H1 (cell line): ENCODE measurements around the gene SPOCD1. TPM values are rescaled to one million over a fixed set of nuclear protein-coding genes. Genes with fewer than 3 reads are reported as not detected.

ENCODE experiments used
- CTCF ChIA-PET: fragments of 300-600 bp; sonication (Branson Sonifier 250); formaldehyde crosslinking; loops from one replicate; lab custom pipeline; 2021; ENCODE audit not compliant: partially characterized antibody; lab: Charles Lee
- POLR2A ChIA-PET: fragments of 300-600 bp; sonication (Branson Sonifier 250); formaldehyde crosslinking; loops from one replicate; lab custom pipeline; 2021; ENCODE audit warnings: inconsistent platforms; ENCODE audit not compliant: partially characterized antibody; lab: Charles Lee
- DNase-seq, 2 experiments: peaks; one replicate each; pipeline versions ENCODE4 v3.0.0 to v3.0.0-alpha.2; 2010 to 2022; ENCODE audit warnings: low spot score in 2 of 2, low read depth in 1 of 2, mixed read lengths in 1 of 2
- FAIRE-seq: peaks from 2 replicates; lab custom pipeline; 2011; peaks lifted over from hg19 to GRCh38; lab: Jason Lieb, UNC
- H2AFZ ChIP-seq: 2 replicates; pipeline ENCODE4 v1.8.1; 2012; ENCODE audit warnings: low read length, inconsistent platforms
- H2AK5ac ChIP-seq: 2 replicates; pipeline ENCODE4 v1.6.1; 2013; ENCODE audit warnings: low read depth, low read length
- H2BK120ac ChIP-seq: replicated peaks from 2 replicates; pipeline ENCODE3; 2013; ENCODE audit warnings: low read depth, low read length, inconsistent platforms
- H2BK12ac ChIP-seq: 2 replicates; pipeline ENCODE4 v1.6.1; 2013; ENCODE audit warnings: low read depth, low read length
- H2BK15ac ChIP-seq: 2 replicates; pipeline ENCODE4 v1.6.1; 2013; ENCODE audit warnings: low read length
- H2BK20ac ChIP-seq: 2 replicates; pipeline ENCODE4 v1.6.1; 2013; ENCODE audit warnings: low read length
- H2BK5ac ChIP-seq: 2 replicates; pipeline ENCODE4 v1.6.1; 2013; ENCODE audit warnings: low read depth, low read length
- H3K14ac ChIP-seq: 2 replicates; pipeline ENCODE4 v1.6.1; 2013; ENCODE audit warnings: inconsistent platforms; ENCODE audit not compliant: insufficient read length
- H3K18ac ChIP-seq: 2 replicates; pipeline ENCODE4 v1.6.1; 2013; ENCODE audit warnings: low read length; ENCODE audit errors: extremely low read depth
- H3K23ac ChIP-seq: 2 replicates; pipeline ENCODE4 v1.6.1; 2013; ENCODE audit warnings: inconsistent platforms; ENCODE audit not compliant: insufficient read length
- H3K23me2 ChIP-seq: 2 replicates; pipeline ENCODE4 v1.6.1; 2013; ENCODE audit warnings: low read depth, low read length
- H3K27ac ChIP-seq: 2 replicates; pipeline ENCODE4 v1.6.1; 2011; ENCODE audit warnings: low read depth, low read length, inconsistent platforms
- H3K27me3 ChIP-seq, 4 experiments: replicated peaks in 1 of 4; 1 replicate in 1 of 4; 2 replicates in 3 of 4; pipeline versions ENCODE4 v1.6.1 to v1.8.1; 2011 to 2013; ENCODE audit warnings: low read length in 3 of 4, mild to moderate bottlenecking in 3 of 4, inconsistent platforms in 2 of 4, mixed read lengths in 2 of 4, moderate library complexity in 1 of 4; ENCODE audit not compliant: control insufficient read depth in 3 of 4, insufficient read depth in 3 of 4; ENCODE audit errors: extremely low read depth in 1 of 4
- H3K36me3 ChIP-seq, 4 experiments: 2 replicates each; pipeline versions ENCODE4 v1.6.1 to v1.8.1; 2011 to 2013; ENCODE audit warnings: mild to moderate bottlenecking in 4 of 4, low read length in 3 of 4, moderate library complexity in 2 of 4, control low read depth in 1 of 4, inconsistent platforms in 1 of 4; ENCODE audit not compliant: insufficient read depth in 4 of 4, control insufficient read depth in 2 of 4
- H3K4ac ChIP-seq: replicated peaks from 2 replicates; pipeline ENCODE3; 2013; ENCODE audit warnings: low read length, low read depth, mixed read lengths, inconsistent platforms; ENCODE audit not compliant: insufficient read length
- H3K4me1 ChIP-seq, 4 experiments: replicated peaks in 1 of 4; 1 replicate in 1 of 4; 2 replicates in 3 of 4; pipeline versions ENCODE4 v1.6.1 to v1.8.1; 2011 to 2013; ENCODE audit warnings: low read length in 3 of 4, inconsistent platforms in 2 of 4, mixed read lengths in 1 of 4; ENCODE audit not compliant: insufficient read depth in 4 of 4, control insufficient read depth in 3 of 4
- H3K4me2 ChIP-seq, 2 experiments: 2 replicates each; pipeline versions ENCODE4 v1.6.1 to v1.8.1; 2011 to 2013; ENCODE audit warnings: low read depth in 2 of 2, low read length in 2 of 2, control low read depth in 1 of 2, inconsistent platforms in 1 of 2, mild to moderate bottlenecking in 1 of 2; ENCODE audit not compliant: insufficient read depth in 1 of 2
- H3K4me3 ChIP-seq, 4 experiments: fragments of 200-600, 300-600 bp in 1 of 4; sonication (generic), shearing (Covaris generic), sonication (Bioruptor Twin) in 1 of 4; 2 replicates each; pipeline versions ENCODE4 v1.5.1 to v1.8.1; 2011 to 2016; ENCODE audit warnings: low read length in 4 of 4, low read depth in 3 of 4, control low read depth in 2 of 4, inconsistent platforms in 2 of 4, mild to moderate bottlenecking in 2 of 4, mixed read lengths in 1 of 4, moderate library complexity in 1 of 4; ENCODE audit not compliant: insufficient read depth in 2 of 4; ENCODE audit errors: extremely low read depth in 1 of 4
- H3K56ac ChIP-seq: replicated peaks from 2 replicates; pipeline ENCODE3; 2013; ENCODE audit warnings: low read depth, mild to moderate bottlenecking, mixed read lengths, low read length, inconsistent platforms; ENCODE audit not compliant: insufficient read length
- H3K79me1 ChIP-seq: 2 replicates; pipeline ENCODE4 v1.6.1; 2013; ENCODE audit warnings: low read depth, low read length, control low read depth
- H3K79me2 ChIP-seq, 2 experiments: 2 replicates each; pipeline versions ENCODE4 v1.6.1 to v1.8.1; 2012 to 2013; ENCODE audit warnings: low read length in 2 of 2, mild to moderate bottlenecking in 2 of 2, inconsistent platforms in 1 of 2; ENCODE audit not compliant: insufficient read depth in 2 of 2, control insufficient read depth in 1 of 2
- H3K9ac ChIP-seq, 4 experiments: replicated peaks in 1 of 4; 1 replicate in 1 of 4; 2 replicates in 3 of 4; pipeline versions ENCODE4 v1.6.1 to v1.8.1; 2011 to 2013; ENCODE audit warnings: low read depth in 3 of 4, low read length in 3 of 4, control low read depth in 2 of 4, mild to moderate bottlenecking in 2 of 4, moderate library complexity in 2 of 4, inconsistent platforms in 1 of 4; ENCODE audit errors: extremely low read depth in 1 of 4
- H3K9me3 ChIP-seq, 2 experiments: 2 replicates each; pipeline versions ENCODE4 v1.6.1 to v1.8.1; 2012 to 2013; ENCODE audit warnings: mild to moderate bottlenecking in 2 of 2, moderate library complexity in 2 of 2, control low read depth in 1 of 2, inconsistent platforms in 1 of 2, low read depth in 1 of 2, low read length in 1 of 2, mixed read lengths in 1 of 2; ENCODE audit not compliant: insufficient read depth in 2 of 2
- H4K20me1 ChIP-seq, 2 experiments: replicated peaks in 1 of 2; 2 replicates each; pipeline versions ENCODE3 to v1.8.1; 2011 to 2013; ENCODE audit warnings: inconsistent platforms in 2 of 2, low read length in 2 of 2, mild to moderate bottlenecking in 1 of 2; ENCODE audit not compliant: insufficient read depth in 2 of 2, control insufficient read depth in 1 of 2
- H4K5ac ChIP-seq: 2 replicates; pipeline ENCODE4 v1.6.1; 2013; ENCODE audit warnings: low read length, low read depth, mixed read lengths, inconsistent platforms; ENCODE audit not compliant: insufficient read length
- H4K8ac ChIP-seq: 2 replicates; pipeline ENCODE4 v1.8.0; 2013; ENCODE audit warnings: mild to moderate bottlenecking, moderate library complexity, low read length, inconsistent platforms; ENCODE audit not compliant: insufficient read depth; ENCODE audit errors: extremely low read depth
- H4K91ac ChIP-seq: replicated peaks from 2 replicates; pipeline ENCODE3; 2013; ENCODE audit warnings: low read length, mixed read lengths, inconsistent platforms; ENCODE audit not compliant: insufficient read length
- CEBPB ChIP-seq: IDR thresholded peaks from 2 replicates; pipeline ENCODE4 v1.6.1; 2012; ENCODE audit warnings: low read depth, low read length
- EZH2 ChIP-seq: fragments of 200-600 bp; sonication (generic); IDR thresholded peaks from 2 replicates; pipeline ENCODE4 v1.7.1; 2012; ENCODE audit warnings: low read depth, mild to moderate bottlenecking, moderate library complexity, low read length, inconsistent platforms; ENCODE audit not compliant: severe bottlenecking
- FOSL1 ChIP-seq: IDR thresholded peaks from 2 replicates; pipeline ENCODE4 v1.6.1; 2011; ENCODE audit warnings: mild to moderate bottlenecking, low read depth, low read length, moderate library complexity; ENCODE audit not compliant: insufficient read depth
- GTF2F1 ChIP-seq: IDR thresholded peaks from 2 replicates; pipeline ENCODE4 v1.6.1; 2012; ENCODE audit warnings: low read depth, low read length, improper control_type of control experiment, borderline replicate concordance
- HDAC2 ChIP-seq, 2 experiments: fragments of 300-600 bp in 1 of 2; sonication (generic) in 1 of 2; IDR thresholded peaks; 2 replicates each; pipeline ENCODE4 v1.6.1; 2011 to 2012; ENCODE audit warnings: low read depth in 2 of 2, low read length in 2 of 2, mild to moderate bottlenecking in 2 of 2, moderate library complexity in 2 of 2, borderline replicate concordance in 1 of 2, inconsistent platforms in 1 of 2
- JUND ChIP-seq: IDR thresholded peaks from 2 replicates; pipeline ENCODE4 v1.6.1; 2011; ENCODE audit warnings: mild to moderate bottlenecking, improper control_type of control experiment, low read length
- KDM5A ChIP-seq: fragments of 200-600 bp; IDR thresholded peaks from 2 replicates; pipeline ENCODE4 v1.7.1; 2012; ENCODE audit warnings: mild to moderate bottlenecking, low read length, inconsistent platforms, mixed read lengths
- MAX ChIP-seq: IDR thresholded peaks from 2 replicates; pipeline ENCODE4 v1.6.1; 2012; ENCODE audit warnings: inconsistent platforms
- SIRT6 ChIP-seq: IDR thresholded peaks from one replicate; pipeline ENCODE4 v1.7.1; 2012; ENCODE audit warnings: low read length, inconsistent platforms
- SP2 ChIP-seq: IDR thresholded peaks from 2 replicates; pipeline ENCODE4 v1.6.1; 2012; ENCODE audit warnings: mild to moderate bottlenecking, low read length, inconsistent platforms
- TAF1 ChIP-seq: IDR thresholded peaks from 2 replicates; pipeline ENCODE4 v1.6.1; 2011; ENCODE audit warnings: mild to moderate bottlenecking, low read depth, low read length
- TEAD4 ChIP-seq: IDR thresholded peaks from 2 replicates; pipeline ENCODE4 v1.6.1; 2012; ENCODE audit warnings: low read depth, low read length, inconsistent platforms, mixed read lengths
- ZNF274 ChIP-seq: IDR thresholded peaks from 2 replicates; pipeline ENCODE4 v1.7.0; 2012; ENCODE audit warnings: low read length, borderline replicate concordance; ENCODE audit errors: extremely low read depth
- WGBS, 2 experiments: shearing (Covaris generic) in 1 of 2; methylation state at CpG; one replicate each; pipeline versions ENCODE4 v1.1.6 to v1.1.7; 2013 to 2015; ENCODE audit warnings: low lambda C conversion rate in 2 of 2, mixed read lengths in 2 of 2, inconsistent platforms in 1 of 2, low coverage in 1 of 2, missing lambda C conversion rate in 1 of 2; ENCODE audit not compliant: insufficient replicate concordance in 2 of 2, insufficient coverage in 1 of 2, insufficient read length in 1 of 2; ENCODE audit errors: extremely low coverage in 1 of 2, missing lambda C conversion rate in 1 of 2; 5-methylcytosine and 5-hydroxymethylcytosine counted together
- polyA plus RNA-seq, 7 experiments: library from polyadenylated mRNA; depleted of rRNA in 3 of 7; stranded (reverse) in 5 of 7; unstranded in 2 of 7; fragments of >200 nt in 5 of 7; fragments of 200-250 nt in 2 of 7; gene quantifications; 1 replicate in 5 of 7; 2 replicates in 1 of 7; 4 replicates in 1 of 7; pipeline versions ENCODE4 v1.2.1 to v1.2.3, GENCODE V29; 2011 to 2013; ENCODE audit warnings: missing spikeins in 2 of 7, mixed read lengths in 2 of 7
- total RNA-seq: library from RNA; stranded (reverse); fragmentation: NEBNext Ultra II Directional; extraction: Animal tissue kit (Norgen Biotek cat#: 25700); gene quantifications from 2 replicates; pipeline ENCODE4 v1.2.1, GENCODE V29; 2021

The SPOCD1 gene
- total and polyA plus RNA-seq, 2 of the 8 experiments (the other 6 are each of a cell fraction or from before 2014, with no cell fraction given): 1.8 to 2.9 TPM

- Histone ChIP-seq H2BK5ac (peak overlapping the region; percentile 64), H3K9me3 (no peaks in the 10 kb centered on the region), H4K20me1 (peaks cover 0 to under 1% of the 10 kb centered on the region in 2 experiments), H3K4ac (no peak overlapping the region), H3K9ac (no peak overlapping the region), H3K79me2 (peaks cover 0 to under 1% of the 10 kb centered on the region in 2 experiments; a peak in 1 of 4 replicates), H4K8ac (no peak overlapping the region), H3K4me1 (peaks cover 6 to 23% (median 18%) of the 10 kb centered on the region in 4 experiments), H3K27me3 (no peaks in the 10 kb centered on the region), H2AFZ (no peak overlapping the region), H3K23ac (no peak overlapping the region), H3K23me2 (no peaks in the 10 kb centered on the region), H2BK15ac (no peak overlapping the region; the same call in 1 of the 2 replicates), H3K27ac (no peak overlapping the region), H4K5ac (no peak overlapping the region), H3K36me3 (no peaks in the 10 kb centered on the region), H4K91ac (no peak overlapping the region), H3K4me3 (no peak overlapping the region), H2BK20ac (no peak overlapping the region), H3K4me2 (no peak overlapping the region), H3K56ac (no peak overlapping the region), H3K79me1 (no peaks in the 10 kb centered on the region; the same call in none of the 2 replicates), H3K14ac (no peak overlapping the region), H2BK120ac (no peak overlapping the region), H2AK5ac (no peak overlapping the region), H2BK12ac (no peak overlapping the region; the same call in 1 of the 2 replicates), H3K18ac (no peak overlapping the region)
- no peak for DNase-seq
- WGBS, 2 experiments: 81% methylated on average over 7 of the region's 9 CpGs; no CpG with 5 or more reads in 1 of the 2 experiments
- ChIA-PET CTCF (interaction anchor here (1.0 to 4.2 kb wide), 11 partner anchors 8 to 90 kb away, joined by 3 to 26 read pairs (median 4); no protein-coding TSS in a partner anchor), POLR2A (interaction anchor here (1.1 to 2.7 kb wide), 3 partner anchors 9 to 39 kb away, joined by 3 to 7 read pairs (median 6); no protein-coding TSS in a partner anchor)
- FAIRE-seq: no peak
- TF ChIP-seq GTF2F1: no peak
- no peak for TF ChIP-seq JUND
- TF ChIP-seq SP2: no peak
- TF ChIP-seq KDM5A: no peak
- TF ChIP-seq HDAC2 (IDR thresholded peaks at IDR 0.05; ENCODE audit: borderline replicate concordance in 1 of 2, low read depth in 2 of 2, low read length in 2 of 2): no peak
- no peak for TF ChIP-seq CEBPB
- TF ChIP-seq TAF1: no peak
- no peak for TF ChIP-seq SIRT6
- TF ChIP-seq FOSL1: no peak
- no peak for TF ChIP-seq TEAD4
- TF ChIP-seq EZH2: no peak
- no peak for TF ChIP-seq ZNF274
- no peak for TF ChIP-seq MAX
Observed at GRCh38 chr1:31753707-31754349, 62.0 kb downstream of the SPOCD1 start.
